GM12891 (cell line): Measurements from ENCODE around the gene IRGC.

Experiments used
- POLR2A ChIP-seq: IDR thresholded peaks from 2 replicates; pipeline ENCODE4 v1.6.1; 2011; ENCODE audit warnings: low read depth, low read length, control low read depth
- POLR2AphosphoS5 ChIP-seq: IDR thresholded peaks from 2 replicates; pipeline ENCODE4 v1.6.1; 2011; ENCODE audit warnings: low read depth, low read length, control low read depth
- SPI1 ChIP-seq: IDR thresholded peaks from 2 replicates; pipeline ENCODE4 v1.6.1; 2011; ENCODE audit warnings: low read depth, low read length, control low read depth
- TAF1 ChIP-seq: IDR thresholded peaks from 2 replicates; pipeline ENCODE4 v1.6.1; 2011; ENCODE audit warnings: low read depth, low read length, control low read depth

DNA sequence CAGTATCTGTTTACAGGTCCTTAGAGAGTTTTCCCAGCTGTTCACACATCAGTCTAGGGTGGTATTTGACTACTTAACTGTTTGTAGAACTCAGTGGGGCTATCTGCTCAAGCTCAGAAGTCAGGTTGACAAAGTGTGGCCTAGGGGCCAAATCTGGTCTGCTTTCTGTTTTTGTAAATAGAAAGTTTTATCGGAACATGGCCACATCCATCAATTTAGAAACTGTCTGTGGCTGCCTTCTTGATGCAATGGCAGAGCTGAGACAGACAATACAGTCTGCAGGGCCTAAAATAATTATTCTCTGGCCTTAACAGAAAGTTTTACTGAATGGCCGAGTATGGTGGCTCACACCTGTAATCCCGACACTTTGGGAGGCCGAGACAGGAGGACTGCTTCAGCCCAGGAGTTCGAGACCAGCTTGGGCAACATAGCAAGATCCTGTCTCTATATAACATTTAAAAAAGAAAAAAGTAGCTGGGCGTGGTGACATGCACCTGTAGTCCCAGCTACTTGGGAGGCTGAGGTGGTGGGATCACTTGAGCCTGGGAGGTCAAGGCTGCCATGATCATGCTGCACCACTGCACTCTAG is 36.5 kb downstream of the IRGC start:
- TF ChIP-seq POLR2A (no peak), POLR2AphosphoS5 (no peak), SPI1 (no peak), TAF1 (no peak)
